GM12878 (cell line): Measurements from ENCODE around the gene MSL1.

ENCODE experiments used
- CHD2 ChIP-seq: IDR thresholded peaks from 2 replicates; pipeline ENCODE4 v1.6.1; 2011; ENCODE audit warnings: low read depth, low read length, improper control_type of control experiment, borderline replicate concordance
- EGR1 ChIP-seq, 2 experiments: IDR thresholded peaks; 1 replicate in 1 of 2; 2 replicates in 1 of 2; pipeline ENCODE4 v1.6.1; 2011 to 2012; ENCODE audit warnings: low read depth in 2 of 2, low read length in 2 of 2, borderline replicate concordance in 1 of 2, mild to moderate bottlenecking in 1 of 2, moderate library complexity in 1 of 2
- ESRRA ChIP-seq: IDR thresholded peaks from 2 replicates; pipeline ENCODE4 v1.6.1; 2012; ENCODE audit warnings: mild to moderate bottlenecking, low read length, improper control_type of control experiment
- ETV6 ChIP-seq, 2 experiments: fragments of 450-650 bp in 1 of 2; IDR thresholded peaks in 1 of 2; conservative IDR thresholded peaks in 1 of 2; 2 replicates each; pipeline ENCODE4 v1.6.1; 2014; ENCODE audit warnings: antibody characterized with exemption in 1 of 2, borderline replicate concordance in 1 of 2, low read depth in 1 of 2, mild to moderate bottlenecking in 1 of 2, moderate library complexity in 1 of 2
- MAX ChIP-seq: IDR thresholded peaks from 2 replicates; pipeline ENCODE4 v1.6.1; 2012; ENCODE audit warnings: low read depth, low read length, improper control_type of control experiment
- MEF2A ChIP-seq: IDR thresholded peaks from 2 replicates; pipeline ENCODE4 v1.6.1; 2011; ENCODE audit warnings: low read depth, mild to moderate bottlenecking, low read length, moderate library complexity; ENCODE audit not compliant: insufficient read depth
- POLR2AphosphoS5 ChIP-seq: IDR thresholded peaks from 2 replicates; pipeline ENCODE4 v1.6.1; 2011; ENCODE audit warnings: mild to moderate bottlenecking, low read length, inconsistent platforms
- SMARCA5 ChIP-seq: fragments of 450-650 bp; IDR thresholded peaks from 2 replicates; pipeline ENCODE4 v1.6.1; 2017; ENCODE audit warnings: mild to moderate bottlenecking
- SMC3 ChIP-seq: IDR thresholded peaks from 2 replicates; pipeline ENCODE4 v1.6.1; 2011; ENCODE audit warnings: low read length, improper control_type of control experiment, borderline replicate concordance
- TF ChIP-seq, protein P1 (sequence below), 3 experiments: IDR thresholded peaks in 2 of 3; conservative IDR thresholded peaks in 1 of 3; 2 replicates each; pipeline ENCODE4 v1.5.1; 2011; ENCODE audit warnings: low read depth in 3 of 3, low read length in 3 of 3, mild to moderate bottlenecking in 3 of 3, control low read depth in 2 of 3, moderate library complexity in 2 of 3, inconsistent platforms in 1 of 3, mixed read lengths in 1 of 3; ENCODE audit not compliant: control insufficient read depth in 2 of 3, insufficient read depth in 1 of 3; ENCODE audit errors: extremely low read depth in 1 of 3

DNA sequence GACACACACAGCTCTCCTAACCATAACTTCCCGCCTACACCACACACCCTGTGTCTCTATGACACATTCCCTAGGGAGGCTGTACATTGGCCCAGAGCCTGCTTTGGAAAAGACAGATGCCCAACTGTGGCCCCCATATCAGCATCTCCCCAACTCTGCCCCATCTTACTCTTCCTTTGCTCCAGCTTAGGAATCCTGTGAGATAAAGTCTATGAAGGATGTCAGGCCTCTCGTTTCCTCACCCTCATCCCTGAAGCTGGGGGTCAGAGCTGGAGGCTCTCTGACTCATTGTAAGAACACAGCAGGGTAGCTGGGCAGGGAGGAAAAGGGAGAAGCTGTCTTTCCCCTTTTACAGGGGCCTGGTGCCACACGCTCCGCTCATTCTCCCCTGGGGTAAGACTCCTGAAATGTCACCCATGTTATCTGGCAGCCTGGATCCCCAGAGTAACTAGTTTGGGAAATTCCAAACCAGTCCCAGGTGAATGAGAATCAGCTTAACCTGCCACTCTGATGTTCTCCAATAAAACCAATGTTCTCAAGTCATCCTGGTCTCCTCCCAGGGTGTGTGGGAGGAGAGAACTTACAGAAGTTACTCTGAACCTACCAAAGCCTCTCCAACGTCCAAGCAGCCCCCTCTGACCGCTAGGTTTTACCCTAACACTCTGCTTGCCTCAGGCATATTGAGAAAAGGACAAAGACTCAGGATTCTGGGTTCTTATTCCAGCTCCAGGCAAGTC is 58.3 kb downstream of the MSL1 start:
- TF ChIP-seq EGR1 (IDR thresholded peaks at IDR 0.05; ENCODE audit: borderline replicate concordance in 1 of 2, low read depth in 2 of 2, low read length in 2 of 2), result no peak
- no peak for TF ChIP-seq MEF2A
- no peak for TF ChIP-seq ETV6 (conservative IDR thresholded peaks at IDR 0.05 in 1 of 2, IDR thresholded peaks at IDR 0.05 in 1 of 2; ENCODE audit: borderline replicate concordance in 1 of 2, low read depth in 1 of 2)
- TF ChIP-seq MAX, result no peak
- no peak for TF ChIP-seq CHD2
- TF ChIP-seq, protein P1, sequence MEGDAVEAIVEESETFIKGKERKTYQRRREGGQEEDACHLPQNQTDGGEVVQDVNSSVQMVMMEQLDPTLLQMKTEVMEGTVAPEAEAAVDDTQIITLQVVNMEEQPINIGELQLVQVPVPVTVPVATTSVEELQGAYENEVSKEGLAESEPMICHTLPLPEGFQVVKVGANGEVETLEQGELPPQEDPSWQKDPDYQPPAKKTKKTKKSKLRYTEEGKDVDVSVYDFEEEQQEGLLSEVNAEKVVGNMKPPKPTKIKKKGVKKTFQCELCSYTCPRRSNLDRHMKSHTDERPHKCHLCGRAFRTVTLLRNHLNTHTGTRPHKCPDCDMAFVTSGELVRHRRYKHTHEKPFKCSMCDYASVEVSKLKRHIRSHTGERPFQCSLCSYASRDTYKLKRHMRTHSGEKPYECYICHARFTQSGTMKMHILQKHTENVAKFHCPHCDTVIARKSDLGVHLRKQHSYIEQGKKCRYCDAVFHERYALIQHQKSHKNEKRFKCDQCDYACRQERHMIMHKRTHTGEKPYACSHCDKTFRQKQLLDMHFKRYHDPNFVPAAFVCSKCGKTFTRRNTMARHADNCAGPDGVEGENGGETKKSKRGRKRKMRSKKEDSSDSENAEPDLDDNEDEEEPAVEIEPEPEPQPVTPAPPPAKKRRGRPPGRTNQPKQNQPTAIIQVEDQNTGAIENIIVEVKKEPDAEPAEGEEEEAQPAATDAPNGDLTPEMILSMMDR (IDR thresholded peaks at IDR 0.05 in 2 of 3, conservative IDR thresholded peaks at IDR 0.05 in 1 of 3; ENCODE audit: control insufficient read depth in 2 of 3, extremely low read depth in 1 of 3, insufficient read depth in 1 of 3, low read depth in 3 of 3, low read length in 3 of 3), result no peak
- TF ChIP-seq SMC3, result no peak
- no peak for TF ChIP-seq ESRRA
- TF ChIP-seq SMARCA5, result no peak
- no peak for TF ChIP-seq POLR2AphosphoS5
